Nephron (organoid): ENCODE data around the gene GAS7.

ENCODE experiments used
- H3K27ac Mint-ChIP-seq, 3 experiments: 2 replicates each; pipeline ENCODE4 v1.8.0; 2020; ENCODE audit warnings: mixed read lengths in 3 of 3, mild to moderate bottlenecking in 2 of 3, moderate library complexity in 1 of 3
- H3K27me3 Mint-ChIP-seq: 2 replicates; pipeline ENCODE4 v1.8.0; 2021; ENCODE audit warnings: low read depth, mild to moderate bottlenecking, moderate library complexity, mixed read lengths
- H3K36me3 Mint-ChIP-seq: 2 replicates; pipeline ENCODE4 v1.8.0; 2020; ENCODE audit warnings: low read depth, mixed read lengths
- H3K4me1 Mint-ChIP-seq: 2 replicates; pipeline ENCODE4 v1.8.0; 2020; ENCODE audit warnings: mixed read lengths
- H3K4me3 Mint-ChIP-seq, 3 experiments: 2 replicates each; pipeline ENCODE4 v1.8.0; 2020; ENCODE audit warnings: mild to moderate bottlenecking in 3 of 3, mixed read lengths in 3 of 3, moderate library complexity in 2 of 3
- H3K9me3 Mint-ChIP-seq: 2 replicates; pipeline ENCODE4 v1.8.0; 2020; ENCODE audit warnings: mixed read lengths
- CTCF ChIP-seq, 3 experiments: fragments of 200-600 bp; sonication (generic); IDR thresholded peaks; one replicate each; pipeline ENCODE4 v1.5.0; 2021; ENCODE audit warnings: antibody characterized with exemption in 3 of 3; ENCODE audit not compliant: unreplicated experiment in 3 of 3

GAS7 gene

GRCh38 chr17:10147761-10148415, 50.5 kb downstream of the GAS7 start:
- Mint-ChIP-seq H3K9me3 (no peaks in the 10 kb centered on the region), H3K27ac (no peak overlapping the region), H3K36me3 (no peaks in the 10 kb centered on the region), H3K27me3 (peaks cover 13% of the 10 kb centered on the region), H3K4me3 (no peak overlapping the region), H3K4me1 (peaks cover 14% of the 10 kb centered on the region)
- no peak for TF ChIP-seq CTCF (IDR thresholded peaks at IDR 0.05; ENCODE audit: unreplicated experiment in 3 of 3)

GRCh38 chr17:10147040-10147439, 51.4 kb downstream of the GAS7 start:
- Mint-ChIP-seq H3K4me3 (no peak overlapping the region), H3K9me3 (no peaks in the 10 kb centered on the region), H3K27ac (peak overlapping the region in 1 of 3 experiments; percentile 41), H3K36me3 (no peaks in the 10 kb centered on the region), H3K4me1 (peaks cover 14% of the 10 kb centered on the region), H3K27me3 (peaks cover 8% of the 10 kb centered on the region)
- no peak for TF ChIP-seq CTCF (IDR thresholded peaks at IDR 0.05; ENCODE audit: unreplicated experiment in 3 of 3)

GRCh38 chr17:10144982-10145381, 53.4 kb downstream of the GAS7 start:
- no peak overlapping the region for H3K27ac Mint-ChIP-seq
- H3K4me3 Mint-ChIP-seq = no peak overlapping the region
- H3K27me3 Mint-ChIP-seq = peaks cover 8% of the 10 kb centered on the region
- no peaks in the 10 kb centered on the region for H3K36me3 Mint-ChIP-seq
- TF ChIP-seq CTCF (IDR thresholded peaks at IDR 0.05; ENCODE audit: unreplicated experiment in 3 of 3) = no peak
- H3K4me1 Mint-ChIP-seq = peaks cover 11% of the 10 kb centered on the region
- no peaks in the 10 kb centered on the region for H3K9me3 Mint-ChIP-seq

- no peak overlapping the region for H3K4me3 Mint-ChIP-seq
- no peak for TF ChIP-seq CTCF (IDR thresholded peaks at IDR 0.05; ENCODE audit: unreplicated experiment in 3 of 3)
- no peaks in the 10 kb centered on the region for H3K9me3 Mint-ChIP-seq
- H3K36me3 Mint-ChIP-seq = no peaks in the 10 kb centered on the region
- H3K27me3 Mint-ChIP-seq = peaks cover 8% of the 10 kb centered on the region
- H3K27ac Mint-ChIP-seq = no peak overlapping the region
- peaks cover 11% of the 10 kb centered on the region for H3K4me1 Mint-ChIP-seq
These were observed 54.0 kb downstream of the GAS7 start for GRCh38 chr17:10144456-10144855.

- H3K27me3 Mint-ChIP-seq = peaks cover 8% of the 10 kb centered on the region
- H3K36me3 Mint-ChIP-seq = no peaks in the 10 kb centered on the region
- no peak overlapping the region for H3K27ac Mint-ChIP-seq
- H3K4me3 Mint-ChIP-seq = no peak overlapping the region
- H3K9me3 Mint-ChIP-seq = no peaks in the 10 kb centered on the region
- no peak for TF ChIP-seq CTCF (IDR thresholded peaks at IDR 0.05; ENCODE audit: unreplicated experiment in 3 of 3)
- H3K4me1 Mint-ChIP-seq = peaks cover 7% of the 10 kb centered on the region
These were observed 57.0 kb downstream of the GAS7 start for GRCh38 chr17:10141436-10141835.

- TF ChIP-seq CTCF (IDR thresholded peaks at IDR 0.05; ENCODE audit: unreplicated experiment in 3 of 3) = no peak
- peaks cover 5% of the 10 kb centered on the region for H3K27me3 Mint-ChIP-seq
- H3K27ac Mint-ChIP-seq = no peak overlapping the region
- peaks cover 15% of the 10 kb centered on the region for H3K4me1 Mint-ChIP-seq
- H3K4me3 Mint-ChIP-seq = no peak overlapping the region
- H3K9me3 Mint-ChIP-seq = no peaks in the 10 kb centered on the region
- H3K36me3 Mint-ChIP-seq = no peaks in the 10 kb centered on the region
These were observed 58.8 kb downstream of the GAS7 start for GRCh38 chr17:10139577-10139976.
